NCI-H2227 (cell line): ENCODE measurements around the gene OR10AG1.
A peak's percentile ranks its signal among the peaks of the same experiment; 100 is the strongest.

ENCODE experiments used
- DNase-seq: peaks from one replicate; lab custom pipeline; 2025; ENCODE audit not compliant: unreplicated experiment; lab: John Stamatoyannopoulos, UW

Gene OR10AG1

GRCh38 chr11:55969845-55970244 is at the start of gene OR10AG1:
Gene OR10AG1, minus strand, starts transcription at chr11:55969945. Its CDS starts 38 bp downstream, at chr11:55969907.
- DNase-seq: no peak

GRCh38 chr11:56013805-56014204 is 44.1 kb upstream of the OR10AG1 start:
- DNase-seq: no peak

GRCh38 chr11:56010716-56011115 is 41.0 kb upstream of the OR10AG1 start:
- DNase-seq: no peak

- DNase-seq: no peak
These were observed 24.8 kb upstream of the OR10AG1 start, which contains the start of gene OR5F1 for GRCh38 chr11:55994525-55994924. Gene OR5F1, minus strand, starts transcription at chr11:55994625. Its CDS starts 0 bp downstream, at chr11:55994625.

- DNase-seq: no peak
These were observed 1.2 kb upstream of the OR10AG1 start for GRCh38 chr11:55970935-55971334.

GRCh38 chr11:55967914-55968313 is 1.8 kb downstream of the OR10AG1 start:
- no peak for DNase-seq

GRCh38 chr11:55966391-55966790 is 3.4 kb downstream of the OR10AG1 start:
- no peak for DNase-seq

GRCh38 chr11:55956521-55956920 is 13.2 kb downstream of the OR10AG1 start:
- no peak for DNase-seq

GRCh38 chr11:55949330-55949729 is 20.4 kb downstream of the OR10AG1 start:
- no peak for DNase-seq

GRCh38 chr11:55942785-55943392 is 26.9 kb downstream of the OR10AG1 start:
- peak; percentile 18 for DNase-seq

GRCh38 chr11:55936300-55936699 is 33.4 kb downstream of the OR10AG1 start, which contains the start of gene OR5I1:
Gene OR5I1, minus strand, starts transcription at chr11:55936400. Its CDS starts 0 bp downstream, at chr11:55936400.
- no peak for DNase-seq

GRCh38 chr11:55920537-55920936 is 49.2 kb downstream of the OR10AG1 start:
- DNase-seq: no peak
